Mesendoderm (in vitro differentiated cells): ENCODE results near the gene B9D1.

Experiments
- DNase-seq: peaks from one replicate; pipeline ENCODE4 v3.0.0; 2013
- H2AK5ac ChIP-seq: 2 replicates; pipeline ENCODE4 v1.6.1; 2013; ENCODE audit warnings: low read length, inconsistent platforms
- H2BK120ac ChIP-seq: 2 replicates; pipeline ENCODE4 v1.6.1; 2013; ENCODE audit warnings: low read depth, mild to moderate bottlenecking, low read length, moderate library complexity, mixed read lengths
- H2BK15ac ChIP-seq: replicated peaks from 2 replicates; pipeline ENCODE4 v1.6.1; 2013; ENCODE audit warnings: low read depth, mild to moderate bottlenecking, moderate library complexity
- H2BK5ac ChIP-seq: 2 replicates; pipeline ENCODE4 v1.6.1; 2013; ENCODE audit warnings: low read length, inconsistent platforms
- H3K18ac ChIP-seq: 2 replicates; pipeline ENCODE4 v1.6.1; 2013; ENCODE audit warnings: mild to moderate bottlenecking, low read length, mixed read lengths
- H3K23ac ChIP-seq: one replicate; pipeline ENCODE4 v1.6.1; 2013; ENCODE audit warnings: low read length
- H3K27ac ChIP-seq: 2 replicates; pipeline ENCODE4 v1.5.1; 2013; ENCODE audit warnings: low read depth, mild to moderate bottlenecking, inconsistent platforms, low read length, moderate library complexity
- H3K27me3 ChIP-seq: 2 replicates; pipeline ENCODE4 v1.6.1; 2013; ENCODE audit warnings: low read length, control low read depth, mild to moderate bottlenecking, inconsistent platforms; ENCODE audit not compliant: insufficient read depth, poor library complexity
- H3K36me3 ChIP-seq: 2 replicates; pipeline ENCODE4 v1.6.1; 2013; ENCODE audit warnings: low read length, inconsistent platforms; ENCODE audit not compliant: control insufficient read depth, insufficient read depth
- H3K4ac ChIP-seq: one replicate; pipeline ENCODE4 v1.6.1; 2013; ENCODE audit warnings: low read depth, mild to moderate bottlenecking, low read length, moderate library complexity
- H3K4me1 ChIP-seq: 2 replicates; pipeline ENCODE4 v1.6.1; 2013; ENCODE audit warnings: low read depth, low read length, inconsistent platforms; ENCODE audit not compliant: control insufficient read depth
- H3K4me2 ChIP-seq: 2 replicates; pipeline ENCODE4 v1.6.1; 2013; ENCODE audit warnings: low read length
- H3K4me3 ChIP-seq: 2 replicates; pipeline ENCODE4 v1.5.1; 2013; ENCODE audit warnings: mild to moderate bottlenecking, low read length
- H3K56ac ChIP-seq: one replicate; pipeline ENCODE4 v1.6.1; 2013; ENCODE audit warnings: low read length
- H3K79me1 ChIP-seq: 2 replicates; pipeline ENCODE4 v1.6.1; 2013; ENCODE audit warnings: low read length, inconsistent platforms
- H3K79me2 ChIP-seq: 2 replicates; pipeline ENCODE4 v1.6.1; 2013; ENCODE audit warnings: mild to moderate bottlenecking, low read length; ENCODE audit not compliant: control insufficient read depth, insufficient read depth
- H3K9ac ChIP-seq: 2 replicates; pipeline ENCODE4 v1.6.1; 2013; ENCODE audit warnings: low read length, inconsistent platforms
- H4K5ac ChIP-seq: one replicate; pipeline ENCODE4 v1.6.1; 2013; ENCODE audit warnings: low read length
- H4K8ac ChIP-seq: one replicate; pipeline ENCODE4 v1.6.1; 2013; ENCODE audit warnings: low read depth, mild to moderate bottlenecking, control low read depth, low read length, moderate library complexity
- WGBS: extraction: QIAGEN DNeasy Blood & Tissue Kit; methylation state at CpG from one replicate; pipeline ENCODE4 v1.1.7; 2013; ENCODE audit warnings: low lambda C conversion rate, missing lambda C conversion rate; ENCODE audit not compliant: insufficient coverage; ENCODE audit errors: extremely low coverage; 5-methylcytosine and 5-hydroxymethylcytosine counted together

B9D1 gene

DNA sequence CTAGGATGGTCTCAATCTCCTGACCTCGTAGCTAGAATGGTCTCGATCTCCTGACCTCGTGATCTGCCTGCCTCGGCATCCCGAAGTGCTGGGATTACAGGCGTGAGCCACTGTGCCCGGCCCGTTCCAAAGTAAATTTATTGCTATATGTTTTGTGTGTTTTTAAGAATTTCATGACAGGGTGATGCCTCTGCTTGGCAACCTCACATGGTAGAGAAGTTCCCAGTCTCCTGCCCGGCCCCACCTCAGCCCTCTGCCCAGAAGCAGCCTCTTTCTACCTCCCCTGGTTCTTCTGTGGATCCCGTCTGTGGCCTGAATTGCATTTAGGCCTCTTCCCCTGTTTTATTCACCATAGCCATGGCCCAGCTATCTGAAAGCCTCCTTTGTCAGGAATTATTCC, 55.0 kb downstream of the B9D1 start:
- Histone ChIP-seq H3K4ac (no peak overlapping the region), H3K56ac (no peak overlapping the region), H2BK5ac (no peak overlapping the region), H3K4me3 (no peak overlapping the region), H3K23ac (no peak overlapping the region), H3K27ac (no peak overlapping the region), H3K9ac (no peak overlapping the region), H3K36me3 (peaks cover 5% of the 10 kb centered on the region), H2AK5ac (no peak overlapping the region), H2BK120ac (no peak overlapping the region), H3K27me3 (no peaks in the 10 kb centered on the region), H3K4me2 (no peak overlapping the region), H3K4me1 (no peaks in the 10 kb centered on the region), H4K5ac (no peak overlapping the region), H3K18ac (no peak overlapping the region), H2BK15ac (no peak overlapping the region), H4K8ac (no peak overlapping the region), H3K79me2 (no peaks in the 10 kb centered on the region), H3K79me1 (peaks cover 8% of the 10 kb centered on the region)
- WGBS = no CpG with 5 or more reads among the region's 10 CpGs
- DNase-seq = no peak

GRCh38 chr17:19306160-19307111, 56.1 kb downstream of the B9D1 start:
- H3K27ac ChIP-seq = no peak overlapping the region
- H2AK5ac ChIP-seq = no peak overlapping the region
- no peaks in the 10 kb centered on the region for H3K27me3 ChIP-seq
- DNase-seq = no peak
- no peaks in the 10 kb centered on the region for H3K79me2 ChIP-seq
- no peak overlapping the region for H3K56ac ChIP-seq
- no peak overlapping the region for H3K4me2 ChIP-seq
- no peak overlapping the region for H2BK15ac ChIP-seq
- no peaks in the 10 kb centered on the region for H3K36me3 ChIP-seq
- peaks cover 10% of the 10 kb centered on the region for H3K79me1 ChIP-seq
- H4K5ac ChIP-seq = no peak overlapping the region
- no peak overlapping the region for H2BK120ac ChIP-seq
- no peak overlapping the region for H3K9ac ChIP-seq
- H3K18ac ChIP-seq = no peak overlapping the region
- no peak overlapping the region for H3K23ac ChIP-seq
- no peak overlapping the region for H2BK5ac ChIP-seq
- no peak overlapping the region for H3K4ac ChIP-seq
- no peak overlapping the region for H4K8ac ChIP-seq
- WGBS = no CpG with 5 or more reads among the region's 10 CpGs
- no peak overlapping the region for H3K4me3 ChIP-seq
- no peaks in the 10 kb centered on the region for H3K4me1 ChIP-seq

GRCh38 chr17:19305761-19306159, 56.8 kb downstream of the B9D1 start:
- Histone ChIP-seq H2BK5ac (no peak overlapping the region), H3K36me3 (no peaks in the 10 kb centered on the region), H2BK120ac (no peak overlapping the region), H3K9ac (no peak overlapping the region), H3K4me2 (no peak overlapping the region), H3K79me1 (peaks cover 11% of the 10 kb centered on the region), H2BK15ac (no peak overlapping the region), H3K18ac (no peak overlapping the region), H3K56ac (no peak overlapping the region), H3K4ac (no peak overlapping the region), H3K23ac (no peak overlapping the region), H3K27ac (no peak overlapping the region), H3K79me2 (no peaks in the 10 kb centered on the region), H4K5ac (no peak overlapping the region), H3K4me1 (no peaks in the 10 kb centered on the region), H3K27me3 (no peaks in the 10 kb centered on the region), H2AK5ac (no peak overlapping the region), H3K4me3 (no peak overlapping the region), H4K8ac (no peak overlapping the region)
- no peak for DNase-seq
- no CpG with 5 or more reads among the region's 5 CpGs for WGBS

- Histone ChIP-seq H2BK5ac (no peak overlapping the region), H3K23ac (no peak overlapping the region), H3K18ac (no peak overlapping the region), H3K4me1 (no peaks in the 10 kb centered on the region), H3K79me1 (peaks cover 11% of the 10 kb centered on the region), H3K36me3 (no peaks in the 10 kb centered on the region), H4K8ac (no peak overlapping the region), H3K79me2 (no peaks in the 10 kb centered on the region), H3K27ac (no peak overlapping the region), H3K9ac (no peak overlapping the region), H3K27me3 (no peaks in the 10 kb centered on the region), H2BK15ac (no peak overlapping the region), H2AK5ac (no peak overlapping the region), H3K4me3 (no peak overlapping the region), H3K4ac (no peak overlapping the region), H2BK120ac (no peak overlapping the region), H4K5ac (no peak overlapping the region), H3K4me2 (no peak overlapping the region), H3K56ac (no peak overlapping the region)
- no peak for DNase-seq
- no CpG with 5 or more reads among the region's 5 CpGs for WGBS
These were observed 57.3 kb downstream of the B9D1 start for GRCh38 chr17:19305256-19305655.

DNA sequence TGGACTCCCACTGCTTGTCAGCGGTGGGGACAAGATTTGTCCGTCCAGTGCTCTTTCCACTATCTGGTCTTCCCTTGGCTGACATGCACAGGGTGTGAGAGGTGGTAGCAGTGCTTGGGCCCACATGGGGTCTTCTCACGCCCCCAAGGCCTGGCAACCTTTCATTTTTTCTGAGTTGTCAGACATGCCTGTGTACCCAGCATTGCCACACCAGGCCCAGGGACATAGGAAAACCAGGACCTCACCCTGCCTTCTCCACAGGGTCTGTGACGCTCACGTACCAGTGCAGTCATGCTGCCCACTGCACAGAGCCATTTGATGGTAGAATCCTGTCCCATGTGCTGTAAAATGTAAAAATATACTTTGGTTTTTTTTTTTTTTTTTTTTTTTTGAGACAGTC, 57.8 kb downstream of the B9D1 start:
- H3K56ac ChIP-seq = no peak overlapping the region
- H2BK120ac ChIP-seq = no peak overlapping the region
- no peak overlapping the region for H3K27ac ChIP-seq
- no peak overlapping the region for H4K8ac ChIP-seq
- H3K23ac ChIP-seq = no peak overlapping the region
- H2BK15ac ChIP-seq = no peak overlapping the region
- H2AK5ac ChIP-seq = no peak overlapping the region
- no peak overlapping the region for H3K9ac ChIP-seq
- no peaks in the 10 kb centered on the region for H3K27me3 ChIP-seq
- no peak overlapping the region for H3K18ac ChIP-seq
- no peaks in the 10 kb centered on the region for H3K79me2 ChIP-seq
- no peak overlapping the region for H4K5ac ChIP-seq
- H3K4me2 ChIP-seq = no peak overlapping the region
- no peaks in the 10 kb centered on the region for H3K36me3 ChIP-seq
- H3K4ac ChIP-seq = no peak overlapping the region
- H3K4me3 ChIP-seq = no peak overlapping the region
- DNase-seq = no peak
- H2BK5ac ChIP-seq = no peak overlapping the region
- H3K4me1 ChIP-seq = no peaks in the 10 kb centered on the region
- WGBS = no CpG with 5 or more reads among the region's 5 CpGs
- peaks cover 12% of the 10 kb centered on the region for H3K79me1 ChIP-seq

GRCh38 chr17:19304209-19304608, 58.3 kb downstream of the B9D1 start:
- Histone ChIP-seq H3K27ac (no peak overlapping the region), H3K4ac (no peak overlapping the region), H2BK15ac (no peak overlapping the region), H3K4me3 (no peak overlapping the region), H2AK5ac (no peak overlapping the region), H2BK5ac (no peak overlapping the region), H3K79me2 (no peaks in the 10 kb centered on the region), H2BK120ac (no peak overlapping the region), H3K79me1 (peaks cover 12% of the 10 kb centered on the region), H3K9ac (no peak overlapping the region), H3K4me1 (no peaks in the 10 kb centered on the region), H3K23ac (no peak overlapping the region), H3K36me3 (no peaks in the 10 kb centered on the region), H3K18ac (no peak overlapping the region), H3K27me3 (no peaks in the 10 kb centered on the region), H3K4me2 (no peak overlapping the region), H4K8ac (no peak overlapping the region), H3K56ac (no peak overlapping the region), H4K5ac (no peak overlapping the region)
- no peak for DNase-seq
- WGBS = no CpG with 5 or more reads among the region's 7 CpGs
